OCI-LY1 (cell line): Measurements from ENCODE around the gene RNF11.

Experiments
- H2AFZ ChIP-seq: fragments of 200-600 bp; sonication (generic), shearing (Covaris generic); 2 replicates; pipeline ENCODE4 v1.6.0; 2014; ENCODE audit warnings: antibody characterized with exemption, mild to moderate bottlenecking, low read length
- H3F3A ChIP-seq: fragments of 200-600 bp; sonication (generic), shearing (Covaris generic); 2 replicates; pipeline ENCODE4 v1.6.0; 2014; ENCODE audit warnings: mild to moderate bottlenecking, antibody characterized with exemption, low read length, moderate library complexity; ENCODE audit not compliant: insufficient read depth
- H3K27ac ChIP-seq: fragments of 200-600 bp; sonication (generic); 2 replicates; pipeline ENCODE4 v1.5.1; 2014; ENCODE audit warnings: low read length, mixed run types, mild to moderate bottlenecking, low read depth; ENCODE audit not compliant: poor library complexity, severe bottlenecking
- H3K27me3 ChIP-seq: fragments of 200-600 bp; sonication (generic); 2 replicates; pipeline ENCODE4 v1.6.0; 2014; ENCODE audit warnings: antibody characterized with exemption, mild to moderate bottlenecking, low read length, moderate library complexity; ENCODE audit not compliant: insufficient read depth
- H3K36me3 ChIP-seq: fragments of 200-600 bp; sonication (generic); 2 replicates; pipeline ENCODE4 v1.6.1; 2014; ENCODE audit warnings: mild to moderate bottlenecking, antibody characterized with exemption, low read length, moderate library complexity, mixed read lengths; ENCODE audit not compliant: insufficient read depth
- H3K4me1 ChIP-seq: fragments of 200-600 bp; sonication (generic); 2 replicates; pipeline ENCODE4 v1.5.1; 2014; ENCODE audit warnings: mild to moderate bottlenecking, low read length, moderate library complexity; ENCODE audit not compliant: insufficient read depth, severe bottlenecking
- H3K4me2 ChIP-seq: fragments of 200-600 bp; sonication (generic), shearing (Covaris generic); 2 replicates; pipeline ENCODE4 v1.6.1; 2014; ENCODE audit warnings: low read length
- H3K4me3 ChIP-seq: fragments of 200-600 bp; sonication (generic); 2 replicates; pipeline ENCODE4 v1.5.1; 2014; ENCODE audit warnings: low read length, low read depth, mild to moderate bottlenecking, mixed read lengths; ENCODE audit not compliant: poor library complexity, severe bottlenecking
- H3K79me2 ChIP-seq: fragments of 200-600 bp; shearing (Covaris generic); 2 replicates; pipeline ENCODE4 v1.6.1; 2016; ENCODE audit warnings: mixed run types, low read length, mixed read lengths; ENCODE audit not compliant: insufficient read depth
- H3K9ac ChIP-seq: fragments of 200-600 bp; sonication (generic), shearing (Covaris generic); 2 replicates; pipeline ENCODE4 v1.6.1; 2014; ENCODE audit warnings: mild to moderate bottlenecking, low read length, mixed read lengths
- H3K9me2 ChIP-seq: fragments of 200-600 bp; sonication (generic), shearing (Covaris generic); 2 replicates; pipeline ENCODE4 v1.6.1; 2014; ENCODE audit warnings: low read depth, mild to moderate bottlenecking, low read length, mixed read lengths
- H3K9me3 ChIP-seq: fragments of 200-600 bp; shearing (Covaris generic); 2 replicates; pipeline ENCODE4 v1.6.1; 2014; ENCODE audit warnings: low read length, mixed read lengths
- H4K20me1 ChIP-seq: fragments of 200-600 bp; sonication (generic), shearing (Covaris generic); 2 replicates; pipeline ENCODE4 v1.6.0; 2016; ENCODE audit warnings: mild to moderate bottlenecking, low read length; ENCODE audit not compliant: insufficient read depth
- EZH2 ChIP-seq: fragments of 200-600 bp; sonication (generic), shearing (Covaris generic); IDR thresholded peaks from 2 replicates; pipeline ENCODE4 v1.8.0; 2017; ENCODE audit warnings: borderline replicate concordance, mixed run types, mild to moderate bottlenecking, antibody characterized with exemption, low read length, moderate library complexity, mixed read lengths
- TF ChIP-seq, protein P1 (sequence below): fragments of 200-600 bp; sonication (generic), shearing (Covaris generic); IDR thresholded peaks from 2 replicates; pipeline ENCODE4 v1.5.1; 2017; ENCODE audit warnings: mild to moderate bottlenecking, antibody characterized with exemption, low read length, moderate library complexity, mixed read lengths

RNF11 gene

DNA sequence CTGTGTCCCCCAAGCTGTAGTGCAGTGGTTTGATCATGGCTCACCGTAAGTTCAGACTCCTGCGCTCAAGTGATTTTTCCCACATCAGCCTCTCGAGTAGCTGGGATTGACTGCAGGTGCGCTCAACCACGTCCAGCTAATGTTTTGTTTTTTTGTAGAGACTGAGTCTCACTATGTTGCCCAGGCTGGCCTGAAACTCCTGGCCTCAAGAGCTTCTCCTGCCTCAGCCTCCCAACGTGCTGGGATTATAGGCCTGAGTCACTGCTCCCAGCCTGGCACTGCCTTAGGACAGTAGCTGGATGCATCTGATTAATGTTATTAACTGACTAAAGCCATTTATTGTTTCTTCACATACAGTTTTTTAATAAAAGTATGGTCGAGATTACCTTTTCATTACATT, 40.2 kb downstream of the RNF11 start:
- H3K4me1 ChIP-seq, result no peaks in the 10 kb centered on the region
- no peak overlapping the region for H3K4me3 ChIP-seq
- H4K20me1 ChIP-seq, result no peaks in the 10 kb centered on the region
- H3K27ac ChIP-seq, result no peak overlapping the region
- H2AFZ ChIP-seq, result no peak overlapping the region
- no peaks in the 10 kb centered on the region; the same call in 1 of the 2 replicates for H3K36me3 ChIP-seq
- TF ChIP-seq, protein P1, sequence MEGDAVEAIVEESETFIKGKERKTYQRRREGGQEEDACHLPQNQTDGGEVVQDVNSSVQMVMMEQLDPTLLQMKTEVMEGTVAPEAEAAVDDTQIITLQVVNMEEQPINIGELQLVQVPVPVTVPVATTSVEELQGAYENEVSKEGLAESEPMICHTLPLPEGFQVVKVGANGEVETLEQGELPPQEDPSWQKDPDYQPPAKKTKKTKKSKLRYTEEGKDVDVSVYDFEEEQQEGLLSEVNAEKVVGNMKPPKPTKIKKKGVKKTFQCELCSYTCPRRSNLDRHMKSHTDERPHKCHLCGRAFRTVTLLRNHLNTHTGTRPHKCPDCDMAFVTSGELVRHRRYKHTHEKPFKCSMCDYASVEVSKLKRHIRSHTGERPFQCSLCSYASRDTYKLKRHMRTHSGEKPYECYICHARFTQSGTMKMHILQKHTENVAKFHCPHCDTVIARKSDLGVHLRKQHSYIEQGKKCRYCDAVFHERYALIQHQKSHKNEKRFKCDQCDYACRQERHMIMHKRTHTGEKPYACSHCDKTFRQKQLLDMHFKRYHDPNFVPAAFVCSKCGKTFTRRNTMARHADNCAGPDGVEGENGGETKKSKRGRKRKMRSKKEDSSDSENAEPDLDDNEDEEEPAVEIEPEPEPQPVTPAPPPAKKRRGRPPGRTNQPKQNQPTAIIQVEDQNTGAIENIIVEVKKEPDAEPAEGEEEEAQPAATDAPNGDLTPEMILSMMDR, result no peak
- TF ChIP-seq EZH2, result no peak
- H3K9ac ChIP-seq, result no peak overlapping the region
- no peaks in the 10 kb centered on the region for H3K79me2 ChIP-seq
- H3K27me3 ChIP-seq, result no peaks in the 10 kb centered on the region
- no peaks in the 10 kb centered on the region for H3K9me2 ChIP-seq
- no peaks in the 10 kb centered on the region for H3F3A ChIP-seq
- H3K4me2 ChIP-seq, result no peak overlapping the region
- no peaks in the 10 kb centered on the region for H3K9me3 ChIP-seq

DNA sequence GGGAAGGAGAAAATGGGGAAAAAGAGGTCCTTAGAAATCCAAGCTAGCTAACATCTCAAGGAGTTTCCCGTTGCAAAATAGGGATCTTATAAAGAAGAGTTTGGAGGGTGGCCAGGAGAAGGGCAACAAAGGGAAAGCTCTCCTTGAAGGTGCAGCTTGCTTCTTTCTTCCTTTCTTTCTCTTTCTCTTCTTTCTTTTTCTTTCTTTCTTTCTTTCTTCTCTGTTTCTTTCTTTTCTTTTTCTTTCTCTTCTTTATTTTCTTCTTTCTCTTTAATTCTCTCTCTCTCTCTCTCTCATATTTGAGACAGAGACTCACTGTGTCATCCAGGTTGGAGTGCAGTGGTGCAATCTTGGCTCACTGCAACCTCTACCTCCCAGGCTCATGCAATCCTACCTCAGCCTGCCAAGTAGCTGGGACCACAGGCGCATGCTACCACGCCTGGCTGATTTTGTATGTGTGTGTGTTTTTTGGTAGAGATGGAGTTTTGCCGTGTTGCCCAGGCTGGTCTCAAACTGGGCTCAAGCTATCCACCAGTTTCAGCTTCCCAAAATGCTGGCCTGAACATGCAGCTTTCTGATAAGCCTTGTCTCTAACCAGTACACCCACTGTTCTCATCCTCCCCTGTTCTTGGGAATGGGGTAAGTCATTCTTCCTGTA, 44.4 kb downstream of the RNF11 start:
- no peak overlapping the region for H3K27ac ChIP-seq

DNA sequence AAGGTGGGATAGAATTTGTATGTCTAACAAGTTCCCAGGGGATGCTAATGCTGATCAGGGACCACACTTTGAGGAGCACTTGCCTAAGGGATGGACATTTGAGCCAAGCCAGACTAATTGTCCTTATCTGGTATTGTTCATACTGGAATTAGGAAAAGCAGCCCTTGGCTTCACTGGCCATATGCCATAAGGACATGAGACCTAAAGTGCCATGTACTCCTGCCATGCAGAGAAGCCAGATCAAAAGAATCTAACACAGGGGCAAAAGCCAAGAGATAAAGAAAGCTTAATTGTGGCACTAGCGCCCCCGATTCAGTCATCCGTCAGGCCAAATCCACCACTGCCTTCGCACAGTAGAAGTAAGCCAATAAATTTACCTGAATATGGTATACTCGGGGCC, 45.7 kb downstream of the RNF11 start:
- H3K9ac ChIP-seq, result no peak overlapping the region
- no peaks in the 10 kb centered on the region for H4K20me1 ChIP-seq
- H3K79me2 ChIP-seq, result no peaks in the 10 kb centered on the region
- H3K4me2 ChIP-seq, result no peak overlapping the region
- H3K9me3 ChIP-seq, result no peaks in the 10 kb centered on the region
- no peak overlapping the region for H3K4me3 ChIP-seq
- H3K27ac ChIP-seq, result no peak overlapping the region
- no peaks in the 10 kb centered on the region for H3K9me2 ChIP-seq
- no peaks in the 10 kb centered on the region for H3K36me3 ChIP-seq
- H3F3A ChIP-seq, result no peaks in the 10 kb centered on the region
- no peaks in the 10 kb centered on the region for H3K4me1 ChIP-seq
- TF ChIP-seq, protein P1, result no peak
- TF ChIP-seq EZH2, result no peak
- no peak overlapping the region for H2AFZ ChIP-seq
- no peaks in the 10 kb centered on the region for H3K27me3 ChIP-seq

More for the DNA sequence above, 44.4 kb downstream of the RNF11 start:
- Histone ChIP-seq H3K9me3 (no peaks in the 10 kb centered on the region), H3K4me3 (no peak overlapping the region), H3K36me3 (no peaks in the 10 kb centered on the region), H3K4me2 (no peak overlapping the region), H4K20me1 (no peaks in the 10 kb centered on the region), H3F3A (no peaks in the 10 kb centered on the region), H3K79me2 (no peaks in the 10 kb centered on the region), H3K27me3 (no peaks in the 10 kb centered on the region), H3K9ac (no peak overlapping the region), H3K4me1 (no peaks in the 10 kb centered on the region), H3K9me2 (no peaks in the 10 kb centered on the region), H2AFZ (no peak overlapping the region)
- TF ChIP-seq, protein P1, result no peak
- no peak for TF ChIP-seq EZH2
